ENCODE measurements around the gene PCYT1A.

Gene PCYT1A

GRCh38 chr3:196238612-196239560 is 48.6 kb downstream of the PCYT1A start:
- H2BK12ac ChIP-seq (ENCODE audit: low read length): no peak overlapping the region
- no peaks in the 10 kb centered on the region for H3K9me3 ChIP-seq (ENCODE audit: insufficient read depth, low read depth, low read length)
- no peak overlapping the region for H3K4me3 ChIP-seq (ENCODE audit: low read depth, low read length)
- H3K14ac ChIP-seq (ENCODE audit: low read length): no peak overlapping the region
- no peak overlapping the region for H3K23ac ChIP-seq (ENCODE audit: low read length)
- no CpG with 5 or more reads among the region's 14 CpGs for WGBS (ENCODE audit: extremely low coverage, insufficient coverage, insufficient read length)
- no peak overlapping the region for H3K27ac ChIP-seq (ENCODE audit: low read depth, low read length)
- H2AFZ ChIP-seq (ENCODE audit: insufficient read depth, low read length, poor library complexity): no peak overlapping the region
- no peak overlapping the region for H3K4me2 ChIP-seq (ENCODE audit: low read length)
- no peak overlapping the region for H2AK5ac ChIP-seq (ENCODE audit: low read length)
- H2BK5ac ChIP-seq (ENCODE audit: low read depth, low read length, poor library complexity): no peak overlapping the region
- H4K12ac ChIP-seq (ENCODE audit: low read depth, low read length): no peak overlapping the region
- no peak for DNase-seq
- no peak overlapping the region for H4K8ac ChIP-seq (ENCODE audit: low read depth, low read length)
- H3K9ac ChIP-seq (ENCODE audit: low read length): no peak overlapping the region
- no peak overlapping the region for H3K4ac ChIP-seq (ENCODE audit: low read depth, low read length)
- H3K79me2 ChIP-seq (ENCODE audit: control insufficient read depth, insufficient read depth, low read length, poor library complexity): no peaks in the 10 kb centered on the region
- no peaks in the 10 kb centered on the region for H3K79me1 ChIP-seq (ENCODE audit: low read length)
- H3K4me1 ChIP-seq (ENCODE audit: control insufficient read depth in 1 of 2, insufficient read depth in 2 of 2, low read length in 2 of 2): no peaks in the 10 kb centered on the region
- H3K36me3 ChIP-seq (ENCODE audit: control insufficient read depth in 1 of 2, insufficient read depth in 2 of 2, low read length in 2 of 2): peaks cover 17 to 32% of the 10 kb centered on the region in 2 experiments
- no peaks in the 10 kb centered on the region for H3K27me3 ChIP-seq (ENCODE audit: insufficient read depth, low read length)
- no peak overlapping the region for H2BK120ac ChIP-seq (ENCODE audit: insufficient read depth, low read length, poor library complexity)
- no peak overlapping the region for H4K91ac ChIP-seq (ENCODE audit: low read depth, low read length)
- H3K18ac ChIP-seq (ENCODE audit: low read length): no peak overlapping the region

GRCh38 chr3:196237203-196237602 is 50.3 kb downstream of the PCYT1A start:
- H3K79me2 ChIP-seq (ENCODE audit: control insufficient read depth, insufficient read depth, low read length, poor library complexity): no peaks in the 10 kb centered on the region
- H3K4me3 ChIP-seq (ENCODE audit: low read depth, low read length): no peak overlapping the region
- no peak overlapping the region for H2AFZ ChIP-seq (ENCODE audit: insufficient read depth, low read length, poor library complexity)
- H2BK5ac ChIP-seq (ENCODE audit: low read depth, low read length, poor library complexity): no peak overlapping the region
- H4K12ac ChIP-seq (ENCODE audit: low read depth, low read length): no peak overlapping the region
- no peak overlapping the region for H2BK120ac ChIP-seq (ENCODE audit: insufficient read depth, low read length, poor library complexity)
- H3K14ac ChIP-seq (ENCODE audit: low read length): no peak overlapping the region
- no peak overlapping the region for H3K18ac ChIP-seq (ENCODE audit: low read length)
- no CpG with 5 or more reads among the region's 5 CpGs for WGBS (ENCODE audit: extremely low coverage, insufficient coverage, insufficient read length)
- H3K9me3 ChIP-seq (ENCODE audit: insufficient read depth, low read depth, low read length): no peaks in the 10 kb centered on the region
- no peak overlapping the region for H3K27ac ChIP-seq (ENCODE audit: low read depth, low read length)
- no peak overlapping the region for H3K23ac ChIP-seq (ENCODE audit: low read length)
- H2AK5ac ChIP-seq (ENCODE audit: low read length): no peak overlapping the region
- no peaks in the 10 kb centered on the region for H3K4me1 ChIP-seq (ENCODE audit: control insufficient read depth in 1 of 2, insufficient read depth in 2 of 2, low read length in 2 of 2)
- H3K9ac ChIP-seq (ENCODE audit: low read length): no peak overlapping the region
- H3K4me2 ChIP-seq (ENCODE audit: low read length): no peak overlapping the region
- H4K91ac ChIP-seq (ENCODE audit: low read depth, low read length): no peak overlapping the region
- H4K8ac ChIP-seq (ENCODE audit: low read depth, low read length): no peak overlapping the region
- H3K79me1 ChIP-seq (ENCODE audit: low read length): no peaks in the 10 kb centered on the region
- peaks cover 17 to 32% of the 10 kb centered on the region in 2 experiments for H3K36me3 ChIP-seq (ENCODE audit: control insufficient read depth in 1 of 2, insufficient read depth in 2 of 2, low read length in 2 of 2)
- no peak overlapping the region for H3K4ac ChIP-seq (ENCODE audit: low read depth, low read length)
- no peak overlapping the region for H2BK12ac ChIP-seq (ENCODE audit: low read length)
- H3K27me3 ChIP-seq (ENCODE audit: insufficient read depth, low read length): no peaks in the 10 kb centered on the region
- no peak for DNase-seq

GRCh38 chr3:196236223-196236622 is 51.3 kb downstream of the PCYT1A start:
- Histone ChIP-seq H3K79me1 (ENCODE audit: low read length) (no peaks in the 10 kb centered on the region), H3K4me2 (ENCODE audit: low read length) (no peak overlapping the region), H3K18ac (ENCODE audit: low read length) (no peak overlapping the region), H2AFZ (ENCODE audit: insufficient read depth, low read length, poor library complexity) (no peak overlapping the region), H3K4me3 (ENCODE audit: low read depth, low read length) (no peak overlapping the region), H3K27me3 (ENCODE audit: insufficient read depth, low read length) (no peaks in the 10 kb centered on the region), H2BK5ac (ENCODE audit: low read depth, low read length, poor library complexity) (no peak overlapping the region), H4K12ac (ENCODE audit: low read depth, low read length) (no peak overlapping the region), H4K8ac (ENCODE audit: low read depth, low read length) (no peak overlapping the region), H3K36me3 (ENCODE audit: control insufficient read depth in 1 of 2, insufficient read depth in 2 of 2, low read length in 2 of 2) (peaks cover 11 to 25% of the 10 kb centered on the region in 2 experiments), H3K14ac (ENCODE audit: low read length) (no peak overlapping the region), H2AK5ac (ENCODE audit: low read length) (no peak overlapping the region), H3K9ac (ENCODE audit: low read length) (no peak overlapping the region), H3K79me2 (ENCODE audit: control insufficient read depth, insufficient read depth, low read length, poor library complexity) (no peaks in the 10 kb centered on the region), H2BK12ac (ENCODE audit: low read length) (no peak overlapping the region), H3K9me3 (ENCODE audit: insufficient read depth, low read depth, low read length) (no peaks in the 10 kb centered on the region), H4K91ac (ENCODE audit: low read depth, low read length) (no peak overlapping the region), H3K27ac (ENCODE audit: low read depth, low read length) (no peak overlapping the region), H3K4me1 (ENCODE audit: control insufficient read depth in 1 of 2, insufficient read depth in 2 of 2, low read length in 2 of 2) (no peaks in the 10 kb centered on the region), H3K4ac (ENCODE audit: low read depth, low read length) (no peak overlapping the region), H2BK120ac (ENCODE audit: insufficient read depth, low read length, poor library complexity) (no peak overlapping the region), H3K23ac (ENCODE audit: low read length) (no peak overlapping the region)
- WGBS (ENCODE audit: extremely low coverage, insufficient coverage, insufficient read length): no CpG with 5 or more reads among the region's 8 CpGs
- peak in 1 of 2 donors; percentile 24 for DNase-seq

- H2AFZ ChIP-seq (ENCODE audit: insufficient read depth, low read length, poor library complexity): no peak overlapping the region
- H3K23ac ChIP-seq (ENCODE audit: low read length): no peak overlapping the region
- H3K4me1 ChIP-seq (ENCODE audit: control insufficient read depth in 1 of 2, insufficient read depth in 2 of 2, low read length in 2 of 2): no peaks in the 10 kb centered on the region
- H2BK5ac ChIP-seq (ENCODE audit: low read depth, low read length, poor library complexity): no peak overlapping the region
- no peak overlapping the region for H4K91ac ChIP-seq (ENCODE audit: low read depth, low read length)
- no peak overlapping the region for H3K4ac ChIP-seq (ENCODE audit: low read depth, low read length)
- peaks cover 11 to 24% of the 10 kb centered on the region in 2 experiments for H3K36me3 ChIP-seq (ENCODE audit: control insufficient read depth in 1 of 2, insufficient read depth in 2 of 2, low read length in 2 of 2)
- H3K79me1 ChIP-seq (ENCODE audit: low read length): no peaks in the 10 kb centered on the region
- no peaks in the 10 kb centered on the region for H3K9me3 ChIP-seq (ENCODE audit: insufficient read depth, low read depth, low read length)
- no peak for DNase-seq
- no peaks in the 10 kb centered on the region for H3K79me2 ChIP-seq (ENCODE audit: control insufficient read depth, insufficient read depth, low read length, poor library complexity)
- no peak overlapping the region for H4K8ac ChIP-seq (ENCODE audit: low read depth, low read length)
- H2AK5ac ChIP-seq (ENCODE audit: low read length): no peak overlapping the region
- H3K27ac ChIP-seq (ENCODE audit: low read depth, low read length): no peak overlapping the region
- H2BK120ac ChIP-seq (ENCODE audit: insufficient read depth, low read length, poor library complexity): no peak overlapping the region
- no peak overlapping the region for H3K4me2 ChIP-seq (ENCODE audit: low read length)
- no peak overlapping the region for H3K14ac ChIP-seq (ENCODE audit: low read length)
- H3K9ac ChIP-seq (ENCODE audit: low read length): no peak overlapping the region
- no peak overlapping the region for H3K18ac ChIP-seq (ENCODE audit: low read length)
- no peak overlapping the region for H2BK12ac ChIP-seq (ENCODE audit: low read length)
- H4K12ac ChIP-seq (ENCODE audit: low read depth, low read length): no peak overlapping the region
- no CpG with 5 or more reads among the region's 12 CpGs for whole genome bisulfite sequencing (ENCODE audit: extremely low coverage, insufficient coverage, insufficient read length)
- H3K4me3 ChIP-seq (ENCODE audit: low read depth, low read length): no peak overlapping the region
- H3K27me3 ChIP-seq (ENCODE audit: insufficient read depth, low read length): no peaks in the 10 kb centered on the region
Measured at GRCh38 chr3:196235452-196236122, 51.9 kb downstream of the PCYT1A start.
